IPS-20b (cell line): Measurements from ENCODE around the gene RAB35.

Source experiments
- H3K27ac ChIP-seq: one replicate; pipeline ENCODE4 v1.5.1; 2013; ENCODE audit warnings: low read length
- H3K27me3 ChIP-seq: 2 replicates; pipeline ENCODE4 v1.6.1; 2013; ENCODE audit warnings: mild to moderate bottlenecking, low read length, inconsistent platforms; ENCODE audit not compliant: insufficient read depth
- H3K36me3 ChIP-seq: 2 replicates; pipeline ENCODE4 v1.6.1; 2013; ENCODE audit warnings: low read depth, mild to moderate bottlenecking, inconsistent platforms, low read length, moderate library complexity; ENCODE audit not compliant: insufficient read depth
- H3K4me1 ChIP-seq: 2 replicates; pipeline ENCODE4 v1.6.1; 2013; ENCODE audit warnings: mild to moderate bottlenecking, control low read depth, inconsistent platforms, low read length, moderate library complexity; ENCODE audit not compliant: insufficient read depth
- H3K4me3 ChIP-seq: 2 replicates; pipeline ENCODE4 v1.5.1; 2013; ENCODE audit warnings: mild to moderate bottlenecking, low read length, inconsistent platforms
- H3K9ac ChIP-seq: 2 replicates; pipeline ENCODE4 v1.6.1; 2013; ENCODE audit warnings: low read depth, mild to moderate bottlenecking, inconsistent platforms, low read length, moderate library complexity
- H3K9me3 ChIP-seq: 2 replicates; pipeline ENCODE4 v1.6.1; 2013; ENCODE audit warnings: mild to moderate bottlenecking, low read depth, low read length, inconsistent platforms; ENCODE audit not compliant: insufficient read depth

RAB35 gene

DNA sequence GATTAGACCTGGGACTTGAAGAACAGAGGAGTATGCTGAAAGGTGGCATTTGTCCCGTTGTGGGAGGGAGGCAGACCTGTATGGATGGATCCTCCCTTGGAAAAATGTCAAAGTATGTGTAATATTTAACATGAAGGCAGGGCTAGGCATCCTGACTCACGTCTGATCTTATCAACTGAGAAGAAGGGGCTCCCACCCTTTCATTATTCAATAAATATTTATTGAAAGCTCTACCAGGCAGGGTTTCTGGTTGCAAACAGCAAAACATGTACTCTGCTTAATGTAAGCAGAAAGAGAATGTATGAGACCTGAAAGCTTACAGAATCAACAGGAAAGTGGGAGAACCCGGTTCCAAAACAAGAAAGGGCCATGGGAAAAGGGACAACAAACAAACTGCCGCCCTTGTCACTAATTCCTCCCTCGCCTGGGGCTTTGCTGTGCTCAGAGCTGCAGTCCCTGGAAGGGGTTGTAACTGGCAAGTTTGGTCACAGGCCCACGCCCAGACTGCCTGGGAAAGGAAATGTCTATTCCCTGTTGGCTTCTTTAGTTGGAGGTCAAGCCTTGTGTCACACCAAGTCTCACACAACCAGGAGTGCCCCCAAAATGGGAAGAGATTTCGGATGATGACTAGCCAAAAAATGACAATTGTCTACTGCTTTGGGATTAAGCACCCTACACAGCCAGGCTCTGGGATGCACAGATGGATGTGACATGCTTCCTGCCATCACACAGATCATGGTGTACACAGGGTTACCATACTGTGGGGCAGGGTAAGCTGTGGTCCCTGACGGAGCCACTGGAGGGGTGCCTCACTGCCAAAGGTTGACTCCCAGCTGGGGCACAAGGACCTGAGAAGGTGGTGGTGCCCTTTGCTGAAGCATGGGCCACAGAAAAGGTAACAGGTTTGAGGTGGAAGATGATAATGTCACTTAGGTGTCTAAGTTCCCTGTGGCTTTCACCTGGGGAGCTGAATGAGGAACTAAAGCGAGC, 36.8 kb downstream of the RAB35 start:
- Histone ChIP-seq H3K9ac (no peak overlapping the region), H3K27ac (no peak overlapping the region), H3K4me1 (no peaks in the 10 kb centered on the region), H3K36me3 (0 out of 2 replicates have a peak, but pooled peaks cover 5% of the 10 kb centered on the region), H3K27me3 (no peaks in the 10 kb centered on the region), H3K9me3 (no peaks in the 10 kb centered on the region), H3K4me3 (no peak overlapping the region)

DNA sequence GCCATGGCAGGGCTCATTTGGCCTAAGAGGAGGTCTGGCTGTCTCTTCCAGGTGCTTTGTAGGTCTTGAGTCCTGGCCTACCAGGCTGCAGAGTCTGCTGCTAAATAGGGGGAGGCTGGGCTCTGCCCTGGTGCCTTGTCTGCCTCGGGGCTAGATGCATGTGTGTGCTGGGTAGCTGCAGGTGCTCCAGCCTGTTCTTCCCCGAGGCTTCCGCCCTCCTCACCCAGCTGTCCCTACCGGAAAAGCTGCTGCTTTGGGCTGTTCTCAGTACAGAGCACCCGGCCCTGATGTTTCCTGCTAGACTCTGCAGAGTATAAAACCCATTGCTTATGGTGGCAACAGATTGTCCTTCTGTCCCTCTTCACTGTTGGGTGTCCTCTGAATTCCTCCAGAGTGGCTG, 37.7 kb downstream of the RAB35 start:
- Histone ChIP-seq H3K36me3 (0 out of 2 replicates have a peak, but pooled peaks cover 5% of the 10 kb centered on the region), H3K9me3 (no peaks in the 10 kb centered on the region), H3K27me3 (no peaks in the 10 kb centered on the region), H3K27ac (no peak overlapping the region), H3K9ac (no peak overlapping the region), H3K4me1 (no peaks in the 10 kb centered on the region), H3K4me3 (no peak overlapping the region)

DNA sequence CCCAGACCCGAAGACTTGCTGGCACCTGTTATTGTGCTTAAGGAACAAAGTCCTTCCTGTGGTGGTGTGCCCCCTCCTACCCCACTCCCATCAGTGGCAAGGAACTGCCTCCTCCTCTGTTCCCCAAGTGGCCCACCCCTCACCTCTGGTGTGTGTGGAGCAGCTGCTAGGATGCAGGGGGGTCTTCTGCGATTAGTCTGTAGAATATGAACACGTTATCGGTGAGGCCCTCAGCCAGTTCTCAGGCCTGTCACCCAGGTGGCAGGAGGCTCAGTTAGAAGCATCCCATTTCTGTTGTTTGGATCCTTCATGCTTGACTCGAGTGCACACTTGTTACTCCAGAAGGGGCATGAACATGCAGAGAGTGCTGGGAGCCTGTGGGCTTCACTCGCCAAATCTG, 39.3 kb downstream of the RAB35 start:
- H3K9me3 ChIP-seq, result no peaks in the 10 kb centered on the region

DNA sequence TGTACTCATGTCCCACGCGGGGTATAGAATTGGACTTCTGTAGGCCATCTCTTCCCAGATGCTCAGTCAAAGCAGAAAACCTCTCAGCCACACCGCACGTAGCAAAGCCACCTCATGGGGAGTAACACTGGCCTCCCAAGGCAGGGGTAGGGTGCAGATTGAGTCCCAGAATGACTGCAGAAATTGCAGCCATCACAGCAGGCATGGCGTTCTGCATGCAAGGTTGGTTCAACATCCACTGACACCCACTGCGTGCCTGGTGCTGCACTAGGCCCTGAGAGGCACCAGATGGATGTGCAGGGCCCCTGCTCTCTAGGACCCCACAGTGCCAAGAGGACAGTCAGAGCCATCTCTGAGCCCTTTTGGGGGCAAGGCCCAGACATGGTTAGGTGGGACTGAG, 39.9 kb downstream of the RAB35 start:
- no peak overlapping the region for H3K9ac ChIP-seq
- no peaks in the 10 kb centered on the region for H3K27me3 ChIP-seq
- no peaks in the 10 kb centered on the region for H3K9me3 ChIP-seq
- H3K36me3 ChIP-seq, result peaks cover 12% of the 10 kb centered on the region; the same call in 1 of the 2 replicates
- H3K4me3 ChIP-seq, result no peak overlapping the region
- H3K27ac ChIP-seq, result no peak overlapping the region
- no peaks in the 10 kb centered on the region for H3K4me1 ChIP-seq

More for the DNA sequence above, 39.3 kb downstream of the RAB35 start:
- Histone ChIP-seq H3K36me3 (peaks cover 13% of the 10 kb centered on the region; the same call in 1 of the 2 replicates), H3K9ac (no peak overlapping the region), H3K27me3 (no peaks in the 10 kb centered on the region), H3K4me3 (no peak overlapping the region), H3K4me1 (no peaks in the 10 kb centered on the region), H3K27ac (no peak overlapping the region)

DNA sequence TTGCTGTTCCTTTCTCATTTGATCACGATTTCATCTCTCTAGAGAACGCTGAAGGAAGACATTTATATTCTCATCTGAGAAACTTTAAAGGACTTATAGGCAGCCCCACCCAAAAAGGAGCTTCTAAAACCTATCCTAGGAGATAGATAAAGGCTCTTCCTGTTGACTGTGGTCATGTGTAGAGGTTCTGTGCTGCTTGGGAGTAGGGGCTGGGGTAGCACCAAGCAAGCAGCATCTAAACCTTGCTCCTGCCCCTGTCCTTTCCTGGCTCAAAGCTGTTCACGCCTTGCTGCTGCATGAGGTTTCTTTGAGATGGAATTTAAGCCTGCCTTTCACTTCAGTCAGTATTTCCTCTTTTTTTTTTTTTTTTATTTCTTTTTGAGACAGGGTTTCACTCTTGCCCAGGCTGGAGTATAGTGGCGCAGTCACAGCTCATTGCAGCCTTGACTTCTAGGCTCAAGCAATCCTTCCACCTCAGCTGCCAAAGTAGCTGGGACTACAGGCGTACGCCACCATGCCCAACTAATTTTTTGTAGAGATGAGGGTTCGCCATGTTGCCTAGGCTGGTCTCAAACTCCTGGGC, 41.4 kb downstream of the RAB35 start:
- no peaks in the 10 kb centered on the region for H3K4me1 ChIP-seq
- H3K27me3 ChIP-seq, result no peaks in the 10 kb centered on the region
- H3K9me3 ChIP-seq, result no peaks in the 10 kb centered on the region

DNA sequence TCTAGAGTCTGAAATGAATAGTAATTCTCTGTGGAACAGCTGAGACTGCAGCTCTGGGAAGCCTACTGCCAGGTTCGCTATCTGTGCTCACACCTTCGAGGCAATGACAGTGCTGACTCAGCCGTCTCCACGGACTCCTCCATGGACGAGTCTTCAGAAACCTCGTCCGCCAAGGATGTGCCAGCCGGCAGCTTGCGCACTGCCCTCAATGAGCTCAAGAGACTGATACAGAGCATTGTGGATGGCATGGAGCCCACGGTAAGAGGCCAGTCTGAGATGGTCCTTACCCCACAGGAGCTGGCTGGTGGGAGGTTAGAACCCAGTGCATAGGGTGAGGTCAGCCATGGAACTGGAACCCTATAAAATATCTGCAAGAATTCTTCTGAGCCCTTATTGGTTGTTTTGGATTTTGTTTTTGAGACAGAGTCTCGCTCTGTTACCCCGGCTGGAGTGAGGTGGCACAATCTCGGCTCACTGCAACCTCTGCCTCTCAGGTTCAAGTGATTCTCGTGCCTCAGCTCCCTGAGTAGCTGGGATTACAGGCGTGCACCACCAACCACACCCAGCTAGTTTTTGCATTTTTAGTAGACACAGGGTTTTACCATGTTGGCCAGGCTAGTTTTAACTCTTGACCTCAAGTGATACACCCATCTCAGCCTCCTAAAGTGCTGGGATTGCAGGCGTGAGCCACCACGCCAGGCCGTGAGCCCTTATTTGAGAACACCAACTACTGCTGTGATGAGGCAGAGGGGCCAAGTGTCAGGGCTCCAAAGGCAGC, 43.9 kb downstream of the RAB35 start:
- H3K27ac ChIP-seq, result no peak overlapping the region
- no peaks in the 10 kb centered on the region for H3K9me3 ChIP-seq
- H3K4me3 ChIP-seq, result no peak overlapping the region
- H3K9ac ChIP-seq, result no peak overlapping the region
- H3K4me1 ChIP-seq, result no peaks in the 10 kb centered on the region
- no peaks in the 10 kb centered on the region for H3K27me3 ChIP-seq
- H3K36me3 ChIP-seq, result peaks cover 12% of the 10 kb centered on the region; the same call in 1 of the 2 replicates

More for the DNA sequence above, 41.4 kb downstream of the RAB35 start:
- Histone ChIP-seq H3K9ac (no peak overlapping the region), H3K27ac (no peak overlapping the region), H3K36me3 (peaks cover 12% of the 10 kb centered on the region; the same call in 1 of the 2 replicates), H3K4me3 (no peak overlapping the region)

DNA sequence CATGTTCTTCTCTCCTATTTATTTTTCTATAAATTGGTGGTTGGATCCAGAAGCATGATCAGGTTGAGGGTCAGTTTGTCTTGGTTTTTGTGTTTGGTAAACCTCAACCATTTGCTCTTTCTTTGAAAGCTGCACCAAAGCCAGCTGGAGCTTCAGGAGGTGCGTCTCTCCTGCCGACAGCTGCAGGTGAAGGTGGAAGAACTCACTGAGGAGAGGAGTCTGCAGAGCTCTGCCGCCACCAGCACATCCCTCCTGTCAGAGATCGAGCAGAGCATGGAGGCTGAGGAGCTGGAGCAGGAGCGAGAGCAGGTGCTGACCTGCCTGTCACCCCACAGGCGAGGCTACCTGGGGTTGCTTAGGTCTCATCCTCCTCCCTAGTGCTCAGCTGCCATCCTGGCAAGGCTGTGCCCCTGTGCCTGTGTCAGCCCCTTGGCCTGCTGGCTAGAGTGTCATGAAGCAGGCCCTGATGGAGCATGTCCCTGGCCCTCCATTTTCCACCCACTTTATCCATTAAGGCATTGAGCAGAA, 45.0 kb downstream of the RAB35 start:
- Histone ChIP-seq H3K4me3 (no peak overlapping the region), H3K9me3 (no peaks in the 10 kb centered on the region), H3K9ac (no peak overlapping the region)

DNA sequence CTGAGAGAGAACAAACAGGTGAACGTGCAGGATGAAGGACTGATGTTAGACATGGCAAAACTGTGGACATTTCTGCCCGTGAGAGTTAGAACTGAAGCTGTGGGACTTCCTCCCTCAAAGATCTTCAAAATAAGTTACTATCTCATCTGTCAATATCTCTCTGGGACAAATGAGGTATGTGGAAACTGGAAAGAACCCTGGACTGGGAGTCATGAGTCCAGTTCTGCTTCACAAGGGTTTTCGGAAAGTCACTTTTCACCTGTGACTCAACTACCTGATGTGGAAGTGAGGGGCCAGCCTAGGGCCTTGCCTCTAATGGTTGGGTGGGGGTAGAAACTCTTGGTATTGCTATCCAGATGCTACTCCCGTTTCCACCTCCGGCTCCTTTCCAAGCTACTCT, 47.3 kb downstream of the RAB35 start:
- no peaks in the 10 kb centered on the region for H3K4me1 ChIP-seq

More for the DNA sequence above, 45.0 kb downstream of the RAB35 start:
- H3K27me3 ChIP-seq, result no peaks in the 10 kb centered on the region
- no peak overlapping the region for H3K27ac ChIP-seq
- H3K4me1 ChIP-seq, result no peaks in the 10 kb centered on the region
- H3K36me3 ChIP-seq, result peaks cover 12% of the 10 kb centered on the region; the same call in 1 of the 2 replicates

DNA sequence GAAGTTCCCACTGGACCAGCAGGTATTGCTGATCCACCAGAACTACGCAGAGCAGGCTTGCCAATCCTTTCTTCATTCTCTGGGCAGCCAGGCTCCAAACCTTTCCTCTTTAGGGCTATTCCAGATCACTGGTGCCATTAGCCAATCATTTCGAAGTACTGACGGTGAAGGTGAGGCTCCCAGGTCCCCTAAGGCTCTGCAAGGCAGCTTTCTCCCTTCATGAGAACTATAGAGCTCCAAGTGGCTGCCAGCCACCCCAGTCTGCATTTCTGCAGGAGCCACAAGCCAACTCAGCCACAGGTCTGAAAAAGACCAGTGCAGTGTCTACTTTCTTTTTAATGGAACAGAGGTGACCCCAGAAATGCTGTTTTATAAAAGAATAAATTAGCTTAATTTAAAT, 48.7 kb downstream of the RAB35 start:
- Histone ChIP-seq H3K4me1 (no peaks in the 10 kb centered on the region), H3K27me3 (no peaks in the 10 kb centered on the region), H3K27ac (no peak overlapping the region), H3K36me3 (peaks cover 13% of the 10 kb centered on the region; the same call in 1 of the 2 replicates), H3K4me3 (no peak overlapping the region), H3K9me3 (no peaks in the 10 kb centered on the region), H3K9ac (no peak overlapping the region)

More for the DNA sequence above, 47.3 kb downstream of the RAB35 start:
- Histone ChIP-seq H3K9ac (no peak overlapping the region), H3K27ac (no peak overlapping the region), H3K4me3 (no peak overlapping the region), H3K9me3 (no peaks in the 10 kb centered on the region), H3K36me3 (peaks cover 16% of the 10 kb centered on the region; the same call in 1 of the 2 replicates), H3K27me3 (no peaks in the 10 kb centered on the region)

DNA sequence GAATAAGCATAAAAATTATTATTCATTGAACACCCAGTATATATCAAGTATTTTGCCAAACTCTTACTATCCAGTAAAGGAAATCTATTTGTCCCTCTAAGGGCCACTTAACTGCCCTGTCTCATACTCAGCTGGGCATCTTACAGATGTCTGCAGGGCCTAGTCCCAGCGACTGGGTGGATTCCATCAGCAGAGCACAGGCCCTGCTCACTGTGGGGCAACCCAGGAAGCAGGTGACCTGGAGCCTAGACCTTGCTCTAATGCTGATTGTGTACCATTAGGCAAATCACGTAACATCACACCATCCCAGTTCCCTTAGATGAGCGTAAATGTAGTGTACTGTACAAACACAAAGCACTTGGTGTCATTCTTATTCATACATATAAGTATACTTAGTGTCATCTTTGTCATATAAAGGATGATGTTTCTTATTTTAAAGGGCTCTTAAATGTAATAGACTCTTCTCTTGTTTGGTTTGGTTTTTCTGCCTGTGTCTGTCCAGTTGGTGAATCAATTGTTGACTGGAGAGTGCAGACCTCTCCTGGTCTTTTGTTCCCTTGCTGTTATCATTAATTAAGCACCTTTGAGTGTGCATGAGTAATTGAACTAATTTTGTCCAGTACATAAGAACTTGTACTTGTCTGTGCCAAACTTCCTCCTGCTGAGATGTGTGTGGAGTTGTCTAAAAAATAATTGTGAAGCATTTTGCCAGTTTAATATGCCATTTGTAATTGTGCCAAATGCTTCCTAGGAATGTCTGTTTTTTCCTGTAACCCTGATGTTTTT, 49.3 kb downstream of the RAB35 start:
- Histone ChIP-seq H3K27me3 (no peaks in the 10 kb centered on the region), H3K9ac (no peak overlapping the region), H3K4me1 (no peaks in the 10 kb centered on the region), H3K4me3 (no peak overlapping the region), H3K36me3 (peaks cover 8% of the 10 kb centered on the region; the same call in 1 of the 2 replicates), H3K27ac (no peak overlapping the region), H3K9me3 (no peaks in the 10 kb centered on the region)
